GM21737 (cell line): ENCODE data around the gene PSAT1.

Experiments used
- ATAC-seq: cut with Tn5 transposase; IDR thresholded peaks from one replicate; pipeline ENCODE4 v1.9.1; 2021; ENCODE audit warnings: mild to moderate bottlenecking, moderate library complexity; ENCODE audit not compliant: unreplicated experiment

Gene PSAT1

GRCh38 chr9:78365748-78366697, 69.1 kb downstream of the PSAT1 start:
- no peak for ATAC-seq

DNA sequence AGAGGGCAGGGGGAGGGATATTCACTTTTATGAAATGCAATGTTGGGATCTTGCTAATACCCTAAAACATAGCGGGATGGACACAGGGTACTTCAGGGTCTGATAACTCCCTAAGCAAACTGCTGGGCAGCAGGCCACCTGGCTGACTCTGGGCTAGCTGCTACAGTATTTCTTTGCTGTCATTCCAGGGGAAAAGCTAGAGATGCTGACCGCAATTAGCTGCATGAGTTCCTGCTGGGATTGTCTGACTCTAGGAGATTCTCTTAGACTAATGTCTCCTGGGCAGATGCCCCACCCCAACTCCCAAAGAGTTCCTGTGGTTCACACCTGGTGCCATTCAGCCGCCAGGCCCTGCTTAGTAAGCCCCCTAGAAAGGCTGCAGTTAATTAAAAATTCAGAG, 69.9 kb downstream of the PSAT1 start:
- ATAC-seq = no peak

DNA sequence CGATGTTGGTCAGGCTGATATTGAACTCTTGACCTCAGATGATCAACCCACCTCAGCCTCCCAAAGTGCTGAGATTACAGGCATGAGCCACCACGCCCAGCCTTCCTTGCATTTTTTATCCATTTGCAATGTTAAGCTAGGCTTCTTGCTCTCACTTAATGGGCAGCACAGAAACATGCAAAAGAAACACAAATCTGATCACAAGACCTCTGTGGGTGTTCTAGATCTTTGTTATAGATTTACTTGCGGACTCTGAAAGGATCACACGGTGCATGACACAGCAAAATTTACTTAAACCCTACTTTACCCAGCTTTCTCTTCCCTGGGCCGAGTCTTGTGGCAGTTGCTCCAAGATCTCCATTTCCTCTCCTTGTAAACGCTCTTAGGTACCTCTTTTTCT, 71.3 kb downstream of the PSAT1 start:
- no peak for ATAC-seq

DNA sequence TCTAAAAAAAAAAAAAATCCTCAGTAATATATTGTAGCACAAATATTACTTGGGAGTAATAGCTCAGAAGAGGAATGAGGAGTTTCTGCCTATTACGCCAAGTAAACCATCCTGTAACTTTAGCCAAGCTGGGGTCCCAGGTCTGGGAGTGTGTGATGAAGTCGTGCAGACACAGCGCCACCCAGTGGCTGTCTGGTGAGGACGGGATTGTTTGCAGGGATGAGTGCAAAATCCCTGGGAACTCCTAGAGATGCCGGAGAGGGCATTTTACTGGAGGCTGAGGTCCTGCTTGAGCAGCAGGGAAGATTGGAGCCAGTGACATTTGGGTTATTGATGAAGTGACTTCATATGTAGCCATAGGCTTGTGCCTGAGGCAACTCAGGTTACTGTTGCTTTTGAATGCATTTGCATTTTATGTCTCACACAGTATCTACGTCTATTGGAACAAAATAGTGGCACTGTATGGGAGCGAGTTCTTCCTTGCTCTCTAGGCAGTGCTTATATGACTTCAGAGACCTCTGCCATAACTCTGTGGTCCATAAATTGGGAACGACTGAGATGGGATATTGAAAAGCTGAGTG, 72.8 kb downstream of the PSAT1 start:
- ATAC-seq = no peak

DNA sequence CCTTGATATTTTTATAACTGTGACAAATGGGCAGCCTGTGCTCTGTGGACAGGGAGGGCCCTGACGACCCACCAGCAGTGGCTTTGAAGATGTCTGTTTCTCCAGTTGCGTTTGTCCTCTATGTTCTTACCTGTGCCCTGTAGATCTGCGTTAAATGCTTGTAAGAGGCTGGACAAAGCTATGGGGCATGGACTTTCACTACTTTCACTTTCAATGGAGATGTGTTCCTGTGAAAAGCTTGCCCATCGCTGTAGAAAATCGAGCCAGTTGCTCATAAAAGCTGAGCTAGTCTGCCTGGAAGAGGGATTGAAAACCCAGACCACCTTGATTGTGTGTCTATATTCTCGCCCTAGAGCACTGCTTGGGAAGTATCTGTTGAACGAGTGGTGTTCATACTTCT, 74.1 kb downstream of the PSAT1 start:
- ATAC-seq = no peak

DNA sequence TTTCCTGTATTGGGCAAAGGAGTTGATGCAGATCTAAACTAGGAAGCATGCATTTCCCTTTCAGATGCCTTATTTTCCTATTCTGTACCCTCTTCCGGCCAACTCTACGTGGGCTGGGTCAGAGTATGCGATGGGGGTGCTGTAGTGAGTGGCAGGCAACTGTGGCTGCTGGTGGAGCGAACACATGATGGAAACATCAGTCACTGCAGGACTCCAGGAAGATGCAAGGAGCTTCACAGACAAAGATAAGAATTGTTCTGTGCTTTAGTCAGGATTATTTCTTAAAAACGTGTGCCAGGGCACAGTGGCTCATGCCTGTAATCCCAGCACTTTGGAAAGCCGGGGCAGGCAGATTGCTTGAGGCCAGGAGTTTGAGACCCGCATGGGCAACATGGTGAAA, 75.1 kb downstream of the PSAT1 start:
- ATAC-seq = no peak
